ENCODE results near the gene CLEC1B.
"Not testable (repeated sequence)": the region's sequence is repeated elsewhere in the genome, so short reads cannot be mapped to it uniquely, and the experiment has no call there.

The CLEC1B gene

GRCh38 chr12:9999016-9999415 is at the start of gene CLEC1B:
Gene CLEC1B, minus strand, starts transcription at chr12:9999121. Its CDS starts 21 bp downstream, at chr12:9999100.
- no peak for DNase-seq (ENCODE audit: low spot score)

GRCh38 chr12:10048526-10048925 is 49.6 kb upstream of the CLEC1B start:
- DNase-seq (ENCODE audit: low spot score): no peak

GRCh38 chr12:10042167-10042566 is 43.2 kb upstream of the CLEC1B start:
- no peak for DNase-seq (ENCODE audit: low spot score)

GRCh38 chr12:10033783-10034545 is 35.0 kb upstream of the CLEC1B start:
- no peak for DNase-seq (ENCODE audit: low spot score)

- DNase-seq (ENCODE audit: low spot score): no peak
These were observed 32.9 kb upstream of the CLEC1B start for GRCh38 chr12:10031771-10032175.

GRCh38 chr12:10031321-10031720 is 32.4 kb upstream of the CLEC1B start:
- DNase-seq (ENCODE audit: low spot score): no peak

- DNase-seq (ENCODE audit: low spot score): no peak
These were observed 31.5 kb upstream of the CLEC1B start, which contains the start of gene CLEC9A for GRCh38 chr12:10030446-10030845. Gene CLEC9A, plus strand, starts transcription at chr12:10030682. Its CDS starts 22,006 bp downstream, at chr12:10052688.

GRCh38 chr12:10027721-10028120 is 28.8 kb upstream of the CLEC1B start:
- DNase-seq (ENCODE audit: low spot score): no peak

- DNase-seq (ENCODE audit: low spot score): no peak
These were observed 28.4 kb upstream of the CLEC1B start for GRCh38 chr12:10027311-10027710.

- not testable (repeated sequence) for DNase-seq (ENCODE audit: low spot score)
These were observed 27.7 kb upstream of the CLEC1B start for GRCh38 chr12:10026666-10027065.

GRCh38 chr12:10025236-10025635 is 26.3 kb upstream of the CLEC1B start:
- no peak for DNase-seq (ENCODE audit: low spot score)

- DNase-seq (ENCODE audit: low spot score): no peak
These were observed 22.4 kb upstream of the CLEC1B start for GRCh38 chr12:10021342-10021741.

- no peak for DNase-seq (ENCODE audit: low spot score)
These were observed 19.5 kb upstream of the CLEC1B start for GRCh38 chr12:10018386-10018785.

- no peak for DNase-seq (ENCODE audit: low spot score)
These were observed 18.0 kb upstream of the CLEC1B start for GRCh38 chr12:10016881-10017280.

- no peak for DNase-seq (ENCODE audit: low spot score)
These were observed 16.5 kb upstream of the CLEC1B start for GRCh38 chr12:10015450-10015849.

- DNase-seq (ENCODE audit: low spot score): no peak
These were observed 13.9 kb upstream of the CLEC1B start for GRCh38 chr12:10012630-10013330.

GRCh38 chr12:10001171-10001776 is 2.4 kb upstream of the CLEC1B start:
- DNase-seq (ENCODE audit: low spot score): no peak

GRCh38 chr12:9992296-9992695 is 6.6 kb downstream of the CLEC1B start:
- DNase-seq (ENCODE audit: low spot score): no peak

- DNase-seq (ENCODE audit: low spot score): no peak
These were observed 7.0 kb downstream of the CLEC1B start for GRCh38 chr12:9991876-9992275.

- DNase-seq (ENCODE audit: low spot score): no peak
These were observed 18.8 kb downstream of the CLEC1B start for GRCh38 chr12:9980126-9980525.

GRCh38 chr12:9977916-9978315 is 21.0 kb downstream of the CLEC1B start:
- no peak for DNase-seq (ENCODE audit: low spot score)

- DNase-seq (ENCODE audit: low spot score): not testable (repeated sequence)
These were observed 22.3 kb downstream of the CLEC1B start for GRCh38 chr12:9976626-9977025.

GRCh38 chr12:9975614-9976013 is 23.3 kb downstream of the CLEC1B start:
- no peak for DNase-seq (ENCODE audit: low spot score)
